Peyer's patch (tissue), 4 donors: Measurements from ENCODE around the gene SLC25A26. TPM values are rescaled to one million over a fixed set of nuclear protein-coding genes. Genes with fewer than 3 reads are reported as not detected.
A peak's percentile ranks its signal among the peaks of the same experiment; 100 is the strongest.

Experiments
- DNase-seq, 3 donors: peaks; one replicate each; pipeline ENCODE4 v3.0.0-alpha.2; 2017 to 2019
- H3K27ac ChIP-seq, 4 donors: fragments of 200-600 bp; sonication (generic); one replicate each; pipeline ENCODE4 v1.5.1; 2016 to 2019
- H3K27me3 ChIP-seq, 2 donors: fragments of 200-600 bp; sonication (generic); one replicate each; pipeline ENCODE4 v1.5.1; 2019
- H3K36me3 ChIP-seq, 3 donors: fragments of 200-600 bp; sonication (generic); one replicate each; pipeline ENCODE4 v1.5.1; 2016 to 2019
- H3K4me1 ChIP-seq, 4 donors: fragments of 200-600 bp; sonication (generic); one replicate each; pipeline ENCODE4 v1.5.1; 2016 to 2019
- H3K4me3 ChIP-seq, 4 donors: fragments of 200-600 bp; sonication (generic); 1 replicate in 3 of 4; 2 replicates in 1 of 4; pipeline ENCODE4 v1.5.1; 2016 to 2019; ENCODE audit warnings: mild to moderate bottlenecking in 1 of 4
- H3K9me3 ChIP-seq, 4 donors: fragments of 200-600 bp; sonication (generic); one replicate each; pipeline ENCODE4 v1.5.1; 2016 to 2019; ENCODE audit warnings: mild to moderate bottlenecking in 1 of 4
- CTCF ChIP-seq, 6 experiments: fragments of 450-650 bp in 4 of 6; fragments of 200-600 bp in 2 of 6; sonication (generic) in 1 of 6; IDR thresholded peaks; one replicate each; pipeline ENCODE4 v1.5.1; 2017 to 2019; ENCODE audit warnings: antibody characterized with exemption in 6 of 6, mild to moderate bottlenecking in 3 of 6, moderate library complexity in 1 of 6
- POLR2A ChIP-seq, 2 donors: fragments of 450-650 bp; IDR thresholded peaks; one replicate each; pipeline ENCODE4 v1.5.1; 2017; ENCODE audit warnings: antibody characterized with exemption in 2 of 2, mild to moderate bottlenecking in 2 of 2, moderate library complexity in 2 of 2
- total RNA-seq, 4 donors: library from RNA; depleted of rRNA; stranded (reverse); fragments of >200 nt; gene quantifications; one replicate each; pipeline ENCODE4 v1.1.0, GENCODE V29; 2016

Gene SLC25A26
- total RNA-seq, 4 donors from 2014 or later: 11.9 to 28.9 (median 17.7) TPM

- Histone ChIP-seq H3K4me1 (peaks cover 0 to 17% (median 0%) of the 10 kb centered on the region in 4 donors), H3K27ac (no peak overlapping the region), H3K27me3 (no peaks in the 10 kb centered on the region), H3K4me3 (no peak overlapping the region), H3K36me3 (peaks cover 0 to 62% (median 0%) of the 10 kb centered on the region in 3 donors), H3K9me3 (no peaks in the 10 kb centered on the region)
- TF ChIP-seq CTCF (IDR thresholded peaks at IDR 0.05): no peak
- no peak for TF ChIP-seq POLR2A (IDR thresholded peaks at IDR 0.05)
- DNase-seq: peak in 2 of 3 donors; percentile 14 to 32
Observed at GRCh38 chr3:66404197-66404596, 183.4 kb downstream of the SLC25A26 start.

DNA sequence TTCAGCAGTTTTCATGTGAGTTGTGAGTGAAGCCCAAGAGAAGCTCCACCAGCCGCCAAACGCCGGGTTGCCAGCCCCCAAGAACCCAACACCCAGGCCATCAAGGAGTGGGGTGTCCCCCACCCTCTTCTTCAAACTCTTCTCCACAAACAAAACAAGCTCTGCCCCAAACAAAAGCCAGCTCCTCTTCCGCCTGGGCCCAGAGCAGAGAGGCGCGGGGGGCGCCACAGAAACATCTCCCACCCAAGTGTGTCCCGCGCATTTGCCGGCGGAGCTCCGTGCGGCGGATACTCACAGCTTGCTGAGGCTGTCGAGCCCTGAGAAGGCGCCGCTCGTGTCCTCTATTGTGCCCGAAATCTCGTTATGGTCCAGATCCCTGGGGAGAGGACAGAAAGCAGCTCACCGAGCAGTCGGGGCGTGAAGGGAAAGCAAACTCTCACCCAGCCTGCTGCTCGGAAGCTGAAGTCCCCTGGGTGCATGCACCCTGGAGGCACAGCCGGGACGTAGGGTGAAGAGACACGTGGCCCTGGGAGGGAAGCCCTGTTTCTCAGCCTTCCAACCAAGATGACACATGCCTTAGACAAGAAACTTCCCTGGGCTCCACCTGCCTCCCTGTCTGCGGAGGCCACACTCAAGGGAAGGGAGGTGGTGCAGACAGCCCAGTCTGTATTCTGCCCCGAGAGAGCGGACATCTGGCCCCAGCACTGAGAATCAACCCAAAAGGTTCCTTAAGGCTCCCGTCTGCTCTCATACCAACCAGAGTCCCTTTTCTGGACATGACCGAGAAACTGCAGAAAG is 184.3 kb downstream of the SLC25A26 start:
- Histone ChIP-seq H3K27me3 (no peaks in the 10 kb centered on the region), H3K36me3 (peaks cover 0 to 67% (median 0%) of the 10 kb centered on the region in 3 donors), H3K4me1 (peaks cover 0 to 17% (median 0%) of the 10 kb centered on the region in 4 donors), H3K4me3 (no peak overlapping the region), H3K9me3 (no peaks in the 10 kb centered on the region), H3K27ac (peak overlapping the region in 1 of 4 donors; percentile 17)
- peak in 2 of 3 donors; percentile 36 to 44 for DNase-seq
- TF ChIP-seq CTCF (IDR thresholded peaks at IDR 0.05) (no peak), POLR2A (IDR thresholded peaks at IDR 0.05) (no peak)

GRCh38 chr3:66405701-66406091 is 184.9 kb downstream of the SLC25A26 start:
- no peak for TF ChIP-seq POLR2A (IDR thresholded peaks at IDR 0.05)
- peak overlapping the region in 2 of 4 donors; percentile 17 to 20 for H3K27ac ChIP-seq

GRCh38 chr3:66406163-66406562 is 185.4 kb downstream of the SLC25A26 start:
- peaks cover 0 to 63% (median 0%) of the 10 kb centered on the region in 3 donors for H3K36me3 ChIP-seq
- peak overlapping the region in 1 of 4 donors; percentile 20 for H3K27ac ChIP-seq
- TF ChIP-seq POLR2A (IDR thresholded peaks at IDR 0.05): no peak
- H3K27me3 ChIP-seq: no peaks in the 10 kb centered on the region
- DNase-seq: peak in 2 of 3 donors; percentile 26 to 38
- H3K9me3 ChIP-seq: no peaks in the 10 kb centered on the region
- no peak overlapping the region for H3K4me3 ChIP-seq
- H3K4me1 ChIP-seq: peaks cover 0 to 17% (median 0%) of the 10 kb centered on the region in 4 donors

More at GRCh38 chr3:66405701-66406091, 184.9 kb downstream of the SLC25A26 start:
- Histone ChIP-seq H3K9me3 (no peaks in the 10 kb centered on the region), H3K4me3 (no peak overlapping the region), H3K36me3 (peaks cover 0 to 65% (median 0%) of the 10 kb centered on the region in 3 donors), H3K4me1 (peaks cover 0 to 17% (median 0%) of the 10 kb centered on the region in 4 donors), H3K27me3 (no peaks in the 10 kb centered on the region)
- DNase-seq: peak in 2 of 3 donors; percentile 46

GRCh38 chr3:66406831-66407610 is 186.2 kb downstream of the SLC25A26 start:
- Histone ChIP-seq H3K4me1 (peaks cover 0 to 17% (median 0%) of the 10 kb centered on the region in 4 donors), H3K27ac (no peak overlapping the region), H3K4me3 (no peak overlapping the region), H3K27me3 (no peaks in the 10 kb centered on the region), H3K36me3 (peaks cover 0 to 61% (median 0%) of the 10 kb centered on the region in 3 donors), H3K9me3 (no peaks in the 10 kb centered on the region)
- peak in 2 of 3 donors; percentile 7 to 42 for DNase-seq
- no peak for TF ChIP-seq CTCF (IDR thresholded peaks at IDR 0.05)
- TF ChIP-seq POLR2A (IDR thresholded peaks at IDR 0.05): no peak

DNA sequence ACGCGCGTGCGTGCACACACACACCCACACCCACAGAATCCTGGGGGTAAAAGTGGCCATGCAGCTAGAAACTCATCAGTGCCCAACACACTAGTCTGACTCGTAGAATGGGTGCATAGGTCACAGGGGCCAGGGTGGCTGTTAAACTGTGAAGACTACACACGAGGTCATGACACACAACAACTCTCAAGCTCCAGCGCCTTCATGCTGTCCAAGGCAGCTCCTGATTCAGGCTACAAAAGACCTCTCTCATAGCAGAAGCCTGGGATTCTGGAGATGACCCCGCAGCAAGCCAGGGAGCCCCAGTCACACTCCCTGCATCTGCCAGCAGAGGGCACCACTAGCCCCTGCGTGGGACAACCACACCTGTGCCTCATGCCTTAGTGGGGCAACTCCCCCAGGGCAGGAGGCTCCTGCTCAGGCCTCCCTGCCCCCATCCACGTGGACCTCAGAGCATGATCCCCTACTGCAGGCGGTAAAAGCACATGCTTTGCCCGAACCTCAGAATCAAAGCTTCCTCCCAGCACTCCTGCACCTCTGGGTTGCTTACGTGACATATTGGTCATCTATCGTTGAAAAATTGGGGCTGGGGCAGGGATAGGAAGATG is 186.9 kb downstream of the SLC25A26 start:
- TF ChIP-seq CTCF (IDR thresholded peaks at IDR 0.05): peak; percentile 39 to 86 (median 84)
- no peak for TF ChIP-seq POLR2A (IDR thresholded peaks at IDR 0.05)

More for the DNA sequence above, 186.9 kb downstream of the SLC25A26 start:
- H3K27me3 ChIP-seq: no peaks in the 10 kb centered on the region
- no peaks in the 10 kb centered on the region for H3K9me3 ChIP-seq
- H3K36me3 ChIP-seq: peaks cover 0 to 63% (median 0%) of the 10 kb centered on the region in 3 donors
- peak; percentile 59 to 86 (median 83) for DNase-seq
- H3K4me3 ChIP-seq: no peak overlapping the region
- H3K4me1 ChIP-seq: peaks cover 0 to 17% (median 0%) of the 10 kb centered on the region in 4 donors
- H3K27ac ChIP-seq: no peak overlapping the region
